Measurements from ENCODE around the gene WRAP73. TPM values are rescaled to one million over a fixed set of nuclear protein-coding genes. Genes with fewer than 3 reads are reported as not detected.

WRAP73 gene
- polyA plus RNA-seq, 12 donors = 3.3 to 14.6 (median 11.7) TPM; not detected in 1

Other genes starting within 250 kb of the WRAP73 start
- gene ARHGEF16, start 195.4 kb downstream of the WRAP73 start, polyA plus RNA-seq (ENCODE audit: insufficient read length in 12 of 12) = 10 to 100 TPM in 1 of 12 donors, 1 to 10 TPM in 3, under 1 TPM in 7, not detected in 1; 0.21 to 11.1 (median 0.59) TPM
- gene MEGF6, start 38.6 kb downstream of the WRAP73 start, polyA plus RNA-seq (ENCODE audit: insufficient read length in 12 of 12) = 10 to 100 TPM in 6 of 12 donors, 1 to 10 TPM in 5, not detected in 1; 6.0 to 59.7 (median 11.5) TPM
- 10 to 100 TPM in 11 of 12 donors, not detected in 1; 26.2 to 34.2 (median 29.8) TPM for gene TPRG1L, start 25.1 kb downstream of the WRAP73 start, polyA plus RNA-seq (ENCODE audit: insufficient read length in 12 of 12)
- gene TP73, start 2.4 kb upstream of the WRAP73 start, polyA plus RNA-seq (ENCODE audit: insufficient read length in 12 of 12) = 1 to 10 TPM in 7 of 12 donors, under 1 TPM in 3, not detected in 2; 0.56 to 9.4 (median 1.3) TPM
- gene CCDC27, start 102.3 kb upstream of the WRAP73 start, polyA plus RNA-seq (ENCODE audit: insufficient read length in 12 of 12) = under 1 TPM in 10 of 12 donors, not detected in 2; 0.08 to 0.34 (median 0.13) TPM
- gene SMIM1, start 122.6 kb upstream of the WRAP73 start, polyA plus RNA-seq (ENCODE audit: insufficient read length in 12 of 12) = 10 to 100 TPM in 1 of 12 donors, 1 to 10 TPM in 10, not detected in 1; 1.6 to 28.7 (median 3.3) TPM
- 10 to 100 TPM in 11 of 12 donors, not detected in 1; 19.7 to 56.4 (median 50.1) TPM for gene LRRC47, start 146.4 kb upstream of the WRAP73 start, polyA plus RNA-seq (ENCODE audit: insufficient read length in 12 of 12)
- gene CEP104, start 207.1 kb upstream of the WRAP73 start, polyA plus RNA-seq (ENCODE audit: insufficient read length in 12 of 12) = 100 to 1,000 TPM in 1 of 12 donors, 10 to 100 TPM in 11; 17.4 to 108 (median 23.1) TPM
- gene DFFB, start 207.4 kb upstream of the WRAP73 start, polyA plus RNA-seq (ENCODE audit: insufficient read length in 12 of 12) = 1 to 10 TPM in 10 of 12 donors, not detected in 2; 3.4 to 8.7 (median 4.4) TPM